HCT116 (cell line): ENCODE data around the gene PCDHGA1. TPM values are rescaled to one million over a fixed set of nuclear protein-coding genes. Genes with fewer than 3 reads are reported as not detected.
"Not testable (repeated sequence)": the region's sequence is repeated elsewhere in the genome, so short reads cannot be mapped to it uniquely, and the experiment has no call there.

Experiments used
- ATAC-seq: fragments of 200-7000 bp; cut with Tn5 transposase; 2 replicates; pipeline ENCODE4 v1.9.1; 2020; ENCODE audit warnings: mild to moderate bottlenecking, moderate library complexity
- BruUV-seq: library from RNA; stranded (reverse); fragments of 400-500 nt; replicated peaks from 2 replicates; lab custom pipeline; 2021; lab: Mats Ljungman, UMichigan
- CTCF ChIA-PET: fragments of 300-600 bp; sonication (Branson Sonifier 250); formaldehyde crosslinking; loops from one replicate; lab custom pipeline; 2021; ENCODE audit warnings: antibody characterized with exemption; lab: Charles Lee
- POLR2A ChIA-PET: fragments of 300-600, 350-600 bp; sonication (Branson Sonifier 250); formaldehyde crosslinking; loops from one replicate; lab custom pipeline; 2021; ENCODE audit warnings: antibody characterized with exemption; lab: Charles Lee
- RAD21 ChIA-PET, 2 experiments: fragments of 300-600 bp; sonication (Branson Sonifier 250); formaldehyde crosslinking; loops; one replicate each; lab custom pipeline; 2023; ENCODE audit warnings: low total read pairs in 2 of 2; ENCODE audit not compliant: uncharacterized antibody in 2 of 2, unreplicated experiment in 2 of 2, low non-redundant PET in 1 of 2; lab: Charles Lee
- DNase-seq: peaks from one replicate; pipeline ENCODE4 v3.0.0-alpha.2; 2010; ENCODE audit warnings: low read depth, low spot score
- H2AFZ ChIP-seq: fragments of 200-600 bp; shearing (Covaris generic), sonication (generic); 2 replicates; pipeline ENCODE4 v1.6.1; 2017; ENCODE audit warnings: low read depth, mixed run types, mixed read lengths, antibody characterized with exemption, low read length; ENCODE audit not compliant: poor library complexity, severe bottlenecking
- H3K27ac ChIP-seq: 2 replicates; pipeline ENCODE4 v1.5.1; 2012; ENCODE audit warnings: low read depth, low read length
- H3K27me3 ChIP-seq: fragments of 200-600 bp; sonication (generic); 2 replicates; pipeline ENCODE4 v1.6.1; 2016; ENCODE audit warnings: mixed run types, low read length, mixed read lengths; ENCODE audit not compliant: insufficient read depth
- H3K36me3 ChIP-seq, 2 experiments: fragments of 200-500 bp in 1 of 2; fragments of 200-600 bp in 1 of 2; sonication (Bioruptor generic) in 1 of 2; sonication (generic) in 1 of 2; 2 replicates each; pipeline versions ENCODE4 v1.5.1 to v1.6.1; 2014 to 2016; ENCODE audit warnings: low read length in 2 of 2, inconsistent platforms in 1 of 2, mixed read lengths in 1 of 2, mixed run types in 1 of 2; ENCODE audit not compliant: insufficient read depth in 2 of 2, control insufficient read depth in 1 of 2
- H3K4me1 ChIP-seq, 2 experiments: fragments of 200-600 bp in 1 of 2; sonication (generic) in 1 of 2; 2 replicates each; pipeline versions ENCODE4 v1.5.1 to v1.6.1; 2012 to 2017; ENCODE audit warnings: low read length in 2 of 2, inconsistent platforms in 1 of 2, mild to moderate bottlenecking in 1 of 2, mixed read lengths in 1 of 2, mixed run types in 1 of 2, moderate library complexity in 1 of 2; ENCODE audit not compliant: insufficient read depth in 2 of 2, control insufficient read depth in 1 of 2
- H3K4me2 ChIP-seq: fragments of 200-600 bp; sonication (generic); 2 replicates; pipeline ENCODE4 v1.6.1; 2017; ENCODE audit warnings: mixed run types, low read length, mixed read lengths
- H3K4me3 ChIP-seq, 2 experiments: fragments of 200-600 bp in 1 of 2; sonication (generic) in 1 of 2; replicated peaks in 1 of 2; 2 replicates each; pipeline ENCODE4 v1.5.1; 2011 to 2016; ENCODE audit warnings: low read length in 2 of 2, control low read depth in 1 of 2, low read depth in 1 of 2, mild to moderate bottlenecking in 1 of 2, mixed read lengths in 1 of 2, mixed run types in 1 of 2
- H3K79me2 ChIP-seq: fragments of 200-600 bp; sonication (generic); 2 replicates; pipeline ENCODE4 v1.6.1; 2017; ENCODE audit warnings: mild to moderate bottlenecking, mixed run types, low read length, moderate library complexity, mixed read lengths; ENCODE audit not compliant: insufficient read depth
- H3K9ac ChIP-seq: fragments of 200-600 bp; sonication (generic); 2 replicates; pipeline ENCODE4 v1.6.1; 2016; ENCODE audit warnings: low read length, mixed read lengths
- H3K9me2 ChIP-seq: fragments of 200-600 bp; sonication (generic), shearing (Covaris generic); 2 replicates; pipeline ENCODE4 v1.6.1; 2017; ENCODE audit warnings: mixed run types, mild to moderate bottlenecking, moderate library complexity; ENCODE audit not compliant: insufficient read depth
- H3K9me3 ChIP-seq, 2 experiments: fragments of 200-500 bp in 1 of 2; fragments of 200-600 bp in 1 of 2; sonication (Bioruptor generic) in 1 of 2; sonication (generic) in 1 of 2; 2 replicates each; pipeline ENCODE4 v1.6.1; 2014 to 2017; ENCODE audit warnings: low read length in 2 of 2, mixed read lengths in 2 of 2, inconsistent platforms in 1 of 2, low read depth in 1 of 2, mild to moderate bottlenecking in 1 of 2, mixed run types in 1 of 2, moderate library complexity in 1 of 2; ENCODE audit not compliant: control insufficient read depth in 1 of 2, insufficient read depth in 1 of 2
- H4K20me1 ChIP-seq: fragments of 200-600 bp; sonication (generic), shearing (Covaris generic); 2 replicates; pipeline ENCODE4 v1.6.1; 2017; ENCODE audit warnings: mixed run types, mild to moderate bottlenecking, moderate library complexity; ENCODE audit not compliant: insufficient read depth
- ATF3 ChIP-seq: IDR thresholded peaks from 2 replicates; pipeline ENCODE4 v1.6.1; 2012
- CBX3 ChIP-seq: IDR thresholded peaks from 2 replicates; pipeline ENCODE4 v1.6.1; 2012; ENCODE audit warnings: low read depth
- CEBPB ChIP-seq: IDR thresholded peaks from 2 replicates; pipeline ENCODE4 v1.6.1; 2012; ENCODE audit warnings: low read depth
- CTCF ChIP-seq, 3 experiments: fragments of 200-600 bp in 1 of 3; sonication (generic) in 1 of 3; IDR thresholded peaks in 2 of 3; conservative IDR thresholded peaks in 1 of 3; 2 replicates each; pipeline ENCODE4 v1.5.1; 2012 to 2017; ENCODE audit warnings: low read depth in 2 of 3, low read length in 2 of 3, antibody characterized with exemption in 1 of 3, borderline replicate concordance in 1 of 3, control low read depth in 1 of 3, mild to moderate bottlenecking in 1 of 3, mixed read lengths in 1 of 3, mixed run types in 1 of 3, moderate library complexity in 1 of 3; ENCODE audit not compliant: insufficient read depth in 1 of 3
- EGR1 ChIP-seq: IDR thresholded peaks from 2 replicates; pipeline ENCODE4 v1.6.1; 2012; ENCODE audit warnings: low read depth
- EZH2phosphoT487 ChIP-seq: fragments of 200-600 bp; IDR thresholded peaks from 2 replicates; pipeline ENCODE4 v1.6.1; 2018; ENCODE audit warnings: antibody characterized with exemption, borderline replicate concordance
- FOSL1 ChIP-seq: IDR thresholded peaks from 2 replicates; pipeline ENCODE4 v1.6.1; 2012; ENCODE audit warnings: low read depth
- POLR2AphosphoS5 ChIP-seq: IDR thresholded peaks from 2 replicates; pipeline ENCODE4 v1.6.1; 2011; ENCODE audit warnings: mild to moderate bottlenecking, low read depth, low read length, moderate library complexity
- RAD21 ChIP-seq: IDR thresholded peaks from 2 replicates; pipeline ENCODE4 v1.6.1; 2012; ENCODE audit warnings: low read depth, mild to moderate bottlenecking
- SP1 ChIP-seq: IDR thresholded peaks from 2 replicates; pipeline ENCODE4 v1.6.1; 2012; ENCODE audit warnings: low read depth
- TCF7L2 ChIP-seq: IDR thresholded peaks from 2 replicates; pipeline ENCODE4 v1.7.0; 2011; ENCODE audit warnings: borderline replicate concordance, inconsistent platforms; ENCODE audit not compliant: insufficient read depth, insufficient read length; ENCODE audit errors: extremely low read depth
- ZFX ChIP-seq: fragments of 450-650 bp; IDR thresholded peaks from 2 replicates; pipeline ENCODE4 v1.6.1; 2017
- ZNF274 ChIP-seq: fragments of 200-500 bp; sonication (Bioruptor generic); IDR thresholded peaks from 2 replicates; pipeline ENCODE4 v1.6.1; 2014; ENCODE audit warnings: mild to moderate bottlenecking, low read depth, low read length, inconsistent platforms
- intact Hi-C: fragments of 100-400 bp; cut with micrococcal nuclease; formaldehyde crosslinking; loops from 2 replicates; pipeline ENCODE4 v1.10.0; 2022
- total RNA-seq: library from RNA; stranded (reverse); gene quantifications from one replicate; pipeline ENCODE4 v1.2.1, GENCODE V29; 2021; ENCODE audit not compliant: unreplicated experiment

The PCDHGA1 gene
- total RNA-seq, 1 experiment from 2014 or later, result 0.05 TPM

GRCh38 chr5:141407790-141408505 is 77.6 kb downstream of the PCDHGA1 start, which contains the start of gene PCDHGB6:
TSS of gene PCDHGB6 (plus strand) at chr5:141408021. CDS start at chr5:141408203, 182 bp downstream.
- RAD21 ChIA-PET, H3K9me3 ChIP-seq, H3K9me2 ChIP-seq, H3K4me1 ChIP-seq, ATAC-seq, H3K36me3 ChIP-seq, CTCF ChIA-PET, POLR2A ChIA-PET, H3K9ac ChIP-seq, H3K79me2 ChIP-seq, H3K4me2 ChIP-seq, DNase-seq, H4K20me1 ChIP-seq, H3K27ac ChIP-seq, intact Hi-C loops, BruUV-seq, H3K27me3 ChIP-seq, H3K4me3 ChIP-seq, H2AFZ ChIP-seq: not testable (repeated sequence)
- peak in 1 of 3 experiments; percentile 6; a peak in 1 of 6 replicates for TF ChIP-seq CTCF (IDR thresholded peaks at IDR 0.05 in 2 of 3, conservative IDR thresholded peaks at IDR 0.05 in 1 of 3; ENCODE audit: borderline replicate concordance in 1 of 3, insufficient read depth in 1 of 3, low read depth in 2 of 3, low read length in 2 of 3)
- 0 out of 2 replicates have a peak, but pooled peaks have one; percentile 13 for TF ChIP-seq RAD21

GRCh38 chr5:141409598-141410306 is 79.4 kb downstream of the PCDHGA1 start:
- Histone ChIP-seq H3K9me2 (no peaks in the 10 kb centered on the region), H3K27me3 (no peaks in the 10 kb centered on the region), H3K4me1 (peaks cover 2 to 5% of the 10 kb centered on the region in 2 experiments; a peak in 1 of 4 replicates), H3K4me2 (no peak overlapping the region), H3K4me3 (no peak overlapping the region), H3K79me2 (no peaks in the 10 kb centered on the region), H4K20me1 (no peaks in the 10 kb centered on the region), H3K9ac (no peak overlapping the region), H3K9me3 (no peaks in the 10 kb centered on the region; a peak in 1 of 4 replicates), H3K27ac (no peak overlapping the region), H3K36me3 (no peaks in the 10 kb centered on the region), H2AFZ (no peak overlapping the region)
- intact Hi-C loops, result no loop called here
- ChIA-PET POLR2A (no interaction called here), CTCF (no interaction called here), RAD21 (no interaction called here)
- no TSS peak for BruUV-seq
- DNase-seq, result no peak
- no peak for TF ChIP-seq ZFX
- TF ChIP-seq SP1, result no peak
- TF ChIP-seq POLR2AphosphoS5, result no peak
- TF ChIP-seq TCF7L2, result no peak
- no peak for TF ChIP-seq EZH2phosphoT487
- TF ChIP-seq EGR1, result no peak
- no peak for TF ChIP-seq CBX3
- no peak for TF ChIP-seq ATF3
- TF ChIP-seq RAD21, result no peak
- TF ChIP-seq FOSL1, result no peak
- no peak for TF ChIP-seq CEBPB
- no peak for TF ChIP-seq CTCF (IDR thresholded peaks at IDR 0.05 in 2 of 3, conservative IDR thresholded peaks at IDR 0.05 in 1 of 3; ENCODE audit: borderline replicate concordance in 1 of 3, insufficient read depth in 1 of 3, low read depth in 2 of 3, low read length in 2 of 3)
- TF ChIP-seq ZNF274, result no peak
- no peak for ATAC-seq
